Measurements from ENCODE around the gene DNAH17. TPM values are rescaled to one million over a fixed set of nuclear protein-coding genes. Genes with fewer than 3 reads are reported as not detected.

Gene DNAH17
- total RNA-seq, 1 experiment from 2014 or later = 0.13 TPM

GRCh38 chr17:78377858-78378224 lies 199.4 kb downstream of the DNAH17 start:
- Histone ChIP-seq H3K23me2 (ENCODE audit: insufficient read length, low read depth, low read length, poor library complexity, severe bottlenecking) (peaks cover 7% of the 10 kb centered on the region), H2BK20ac (ENCODE audit: low read depth, low read length, poor library complexity, severe bottlenecking) (no peak overlapping the region)

More at GRCh38 chr17:78377858-78378224, 199.4 kb downstream of the DNAH17 start:
- Histone ChIP-seq H3K79me2 (ENCODE audit: insufficient read depth, low read length) (peaks cover 32% of the 10 kb centered on the region; the same call in 1 of the 2 replicates), H4K20me1 (ENCODE audit: control insufficient read depth, insufficient read depth, insufficient read length) (no peaks in the 10 kb centered on the region), H2AK5ac (ENCODE audit: insufficient read length, low read length) (no peak overlapping the region), H3K9ac (ENCODE audit: extremely low read depth, insufficient read length, low read length) (no peak overlapping the region), H2BK5ac (ENCODE audit: insufficient read length, low read length) (no peak overlapping the region), H3K56ac (ENCODE audit: insufficient read length, low read depth, low read length) (no peak overlapping the region), H3K4me1 (ENCODE audit: insufficient read depth, low read length) (peaks cover 6% of the 10 kb centered on the region; the same call in 1 of the 2 replicates), H4K8ac (replicated peaks; ENCODE audit: insufficient read length, low read depth, low read length) (no peak overlapping the region), H3K27me3 (ENCODE audit: insufficient read depth, low read length) (no peaks in the 10 kb centered on the region), H3K79me1 (ENCODE audit: insufficient read depth, low read depth, low read length, poor library complexity, severe bottlenecking) (no peaks in the 10 kb centered on the region), H3K4ac (ENCODE audit: low read depth, low read length) (no peak overlapping the region), H2AFZ (ENCODE audit: low read length) (no peak overlapping the region), H3K23ac (ENCODE audit: insufficient read length, low read depth, low read length) (no peak overlapping the region), H3K18ac (ENCODE audit: insufficient read length, low read depth, low read length) (no peak overlapping the region), H3K14ac (ENCODE audit: insufficient read depth, low read length) (no peak overlapping the region), H4K5ac (ENCODE audit: insufficient read length, low read depth, low read length) (no peak overlapping the region), H3T11ph (ENCODE audit: low read length) (no peak overlapping the region), H3K9me3 (ENCODE audit: control insufficient read depth, low read depth, low read length) (no peaks in the 10 kb centered on the region), H2BK12ac (ENCODE audit: insufficient read length, low read depth, low read length) (no peak overlapping the region), H2BK120ac (ENCODE audit: low read depth, low read length, poor library complexity, severe bottlenecking) (no peak overlapping the region), H2BK15ac (ENCODE audit: low read depth, low read length) (no peak overlapping the region), H3K27ac (ENCODE audit: insufficient read length, low read depth, low read length) (no peak overlapping the region), H3K4me2 (ENCODE audit: insufficient read depth, insufficient read length, low read length) (peak overlapping the region; percentile 94), H4K91ac (ENCODE audit: insufficient read length, low read depth, low read length) (no peak overlapping the region)
- no peak for DNase-seq
- TF ChIP-seq CTCF (conservative IDR thresholded peaks at IDR 0.05) = no peak
- Mint-ChIP-seq H3K36me3 (ENCODE audit: insufficient read depth in 1 of 3, low read depth in 3 of 3) (peaks cover 3 to 13% (median 9%) of the 10 kb centered on the region in 3 experiments; a peak in 5 of 7 replicates), H3K27me3 (ENCODE audit: low read depth) (no peaks in the 10 kb centered on the region), H3K4me3 (peak overlapping the region; percentile 92 to 98; a peak in 4 of 5 replicates), H3K9me3 (no peaks in the 10 kb centered on the region), H3K27ac (no peak overlapping the region), H3K4me1 (peaks cover 63 to 68% of the 10 kb centered on the region in 2 experiments)
- WGBS (ENCODE audit: extremely low coverage, insufficient read length, low lambda C conversion rate) = no CpG with 5 or more reads among the region's 14 CpGs

Measured in H9 (cell line).